ENCODE measurements around the gene CLIP3. TPM values are rescaled to one million over a fixed set of nuclear protein-coding genes. Genes with fewer than 3 reads are reported as not detected.

Gene CLIP3
- total RNA-seq, 4 donors from 2014 or later, result 0.80 to 15.3 (median 2.7) TPM

- peak within 1 kb of the TSS; percentile 94 to 99 (median 96) for H3K27ac ChIP-seq
- H3K36me3 ChIP-seq, result no peaks in the 10 kb centered on the region
- TF ChIP-seq CTCF (IDR thresholded peaks at IDR 0.05) (peak in 1 of 6 experiments; percentile 4), POLR2A (IDR thresholded peaks at IDR 0.05) (peak in 1 of 4 donors; percentile 12)
- peaks cover 12 to 30% (median 18%) of the 10 kb centered on the region in 3 donors for H3K4me1 ChIP-seq
- intact Hi-C loops (cut with DNase I), result loop anchor here (10.0 kb wide), 1 partner anchor 60 kb away; the partner anchor contains the start of genes OVOL3, POLR2I and TBCB
- peak within 1 kb of the TSS; percentile 61 to 90 (median 70) for H3K4me3 ChIP-seq
- H3K27me3 ChIP-seq, result no peaks in the 10 kb centered on the region
- H3K9me3 ChIP-seq, result no peaks in the 10 kb centered on the region
- DNase-seq, result peak; percentile 89
- 2% methylated on average over 20 to 43 of the region's 76 CpGs for WGBS, 2 donors
These were observed 22.3 kb upstream of the CLIP3 start, which contains the start of gene WDR62 for GRCh38 chr19:36054733-36055686. Gene WDR62, plus strand, starts transcription at chr19:36054897. Its CDS starts 75 bp downstream, at chr19:36054972.

GRCh38 chr19:36054119-36054732, 21.6 kb upstream of the CLIP3 start, which contains the start of gene THAP8:
Gene THAP8, minus strand, starts transcription at chr19:36054285. Its CDS starts 68 bp downstream, at chr19:36054217.
- 0% methylated on average over 3 to 7 of the region's 56 CpGs for WGBS, 2 donors
- H3K36me3 ChIP-seq, result no peaks in the 10 kb centered on the region
- H3K4me3 ChIP-seq, result peak within 1 kb of the TSS; percentile 61 to 90 (median 70)
- peak within 1 kb of the TSS; percentile 94 to 99 (median 96) for H3K27ac ChIP-seq
- intact Hi-C loops (cut with DNase I), result loop anchor here (10.0 kb wide), 1 partner anchor 61 kb away; the partner anchor contains the start of genes OVOL3, POLR2I and TBCB
- H3K27me3 ChIP-seq, result no peaks in the 10 kb centered on the region
- H3K4me1 ChIP-seq, result peaks cover 12 to 30% (median 18%) of the 10 kb centered on the region in 3 donors
- H3K9me3 ChIP-seq, result no peaks in the 10 kb centered on the region
- peak in 2 of 4 donors; percentile 60 to 72 for TF ChIP-seq POLR2A (IDR thresholded peaks at IDR 0.05)
- TF ChIP-seq CTCF (IDR thresholded peaks at IDR 0.05), result peak; percentile 26 to 69 (median 62)
- peak; percentile 98 for DNase-seq

- peak overlapping the region in 2 of 4 donors; percentile 26 to 28 for H3K27ac ChIP-seq
- peaks cover 12 to 30% (median 18%) of the 10 kb centered on the region in 3 donors for H3K4me1 ChIP-seq
- no peak overlapping the region for H3K4me3 ChIP-seq
- TF ChIP-seq CTCF (IDR thresholded peaks at IDR 0.05) (no peak), POLR2A (IDR thresholded peaks at IDR 0.05) (no peak)
- no peaks in the 10 kb centered on the region for H3K36me3 ChIP-seq
- WGBS, 2 donors, result 96 to 98% methylated on average over 4 of the region's 4 CpGs
- no peaks in the 10 kb centered on the region for H3K27me3 ChIP-seq
- no peak for DNase-seq
- no peaks in the 10 kb centered on the region for H3K9me3 ChIP-seq
- intact Hi-C loops (cut with DNase I), result loop anchor here (10.0 kb wide), 1 partner anchor 63 kb away; the partner anchor contains the start of genes OVOL3, POLR2I and TBCB
These were observed 19.0 kb upstream of the CLIP3 start for GRCh38 chr19:36051637-36052036.

- Histone ChIP-seq H3K36me3 (no peaks in the 10 kb centered on the region), H3K9me3 (no peaks in the 10 kb centered on the region), H3K27ac (peak overlapping the region in 2 of 4 donors; percentile 26 to 28), H3K4me3 (no peak overlapping the region), H3K27me3 (no peaks in the 10 kb centered on the region), H3K4me1 (peaks cover 12 to 27% (median 18%) of the 10 kb centered on the region in 3 donors)
- DNase-seq, result no peak
- intact Hi-C loops (cut with DNase I), result loop anchor here (10.0 kb wide), 1 partner anchor 64 kb away; the partner anchor contains the start of genes OVOL3, POLR2I and TBCB
- no peak for TF ChIP-seq POLR2A (IDR thresholded peaks at IDR 0.05)
- TF ChIP-seq CTCF (IDR thresholded peaks at IDR 0.05), result peak in 3 of 6 experiments; percentile 9 to 19 (median 15)
- WGBS, 2 donors, result 71 to 77% methylated on average over 3 of the region's 3 CpGs
These were observed 18.6 kb upstream of the CLIP3 start for GRCh38 chr19:36051236-36051635.
